CD4-positive, alpha-beta T cell treated with Interleukin-12 subunit alpha and Interleukin-12 subunit beta, for 1 hour (primary cell): ENCODE measurements around the gene ZRANB1.
"Not testable (repeated sequence)": the region's sequence is repeated elsewhere in the genome, so short reads cannot be mapped to it uniquely, and the experiment has no call there.

ENCODE experiments used
- DNase-seq: peaks from one replicate; pipeline ENCODE4 v3.0.0-alpha.2; 2020

Gene ZRANB1

DNA sequence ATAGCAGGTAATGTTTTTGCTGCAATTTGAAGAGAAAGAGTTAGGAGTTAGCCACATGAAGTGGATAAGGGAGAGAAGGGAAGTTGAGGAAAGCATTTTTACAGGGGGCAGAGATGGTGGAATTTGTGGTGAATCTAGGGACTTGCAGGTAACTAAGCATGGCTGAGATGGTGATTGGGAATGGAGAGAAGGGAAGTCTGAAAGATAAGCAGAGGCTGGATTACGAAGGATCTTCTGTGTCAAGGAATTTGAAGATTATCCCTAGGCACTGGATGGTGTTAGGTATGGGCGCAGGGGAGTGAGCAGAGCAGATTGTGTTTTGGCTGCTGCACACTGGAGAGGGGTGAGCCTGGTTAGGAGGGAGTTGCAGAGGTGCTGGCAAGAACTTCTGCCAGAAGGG is 25.3 kb downstream of the ZRANB1 start:
- no peak for DNase-seq

DNA sequence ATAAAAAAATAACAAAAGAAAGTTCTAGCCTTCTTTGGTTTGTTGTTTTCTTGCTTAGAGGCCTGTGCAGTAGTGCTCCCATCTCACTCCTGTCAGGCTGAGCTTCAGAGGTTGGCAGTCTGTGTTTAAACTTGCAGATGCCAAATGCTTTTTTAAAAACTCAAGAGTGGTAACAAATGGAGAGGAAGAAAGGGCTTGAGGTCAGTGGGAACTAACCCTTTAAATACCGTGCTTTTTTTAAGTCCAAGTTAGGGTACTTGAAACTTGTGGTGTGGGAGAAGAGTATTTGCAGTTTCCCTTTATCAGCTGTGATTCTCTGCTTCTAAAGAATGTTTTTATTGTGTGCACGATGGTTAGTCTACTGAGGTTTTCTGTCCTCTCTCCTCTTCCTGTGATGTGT is 29.4 kb downstream of the ZRANB1 start:
- no peak for DNase-seq

DNA sequence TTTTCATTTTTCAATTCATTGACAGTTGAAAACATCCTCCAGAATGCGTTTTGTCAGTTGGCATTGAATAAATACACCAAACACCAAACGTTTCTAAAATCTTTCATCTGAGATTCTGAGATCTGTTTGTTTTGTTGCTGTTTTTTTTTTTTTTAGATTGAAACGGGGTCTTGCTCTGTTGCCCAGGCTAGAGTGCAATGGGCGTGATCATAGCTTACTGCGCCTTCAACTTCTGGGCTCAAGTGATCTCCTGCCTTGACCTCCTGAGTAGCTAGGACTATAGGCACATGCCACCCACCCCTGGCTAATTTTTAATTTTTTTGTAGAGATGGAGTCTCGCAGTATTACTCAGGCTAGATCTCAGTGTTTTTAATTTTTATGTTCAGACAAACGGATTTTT is 30.7 kb downstream of the ZRANB1 start:
- DNase-seq = no peak

DNA sequence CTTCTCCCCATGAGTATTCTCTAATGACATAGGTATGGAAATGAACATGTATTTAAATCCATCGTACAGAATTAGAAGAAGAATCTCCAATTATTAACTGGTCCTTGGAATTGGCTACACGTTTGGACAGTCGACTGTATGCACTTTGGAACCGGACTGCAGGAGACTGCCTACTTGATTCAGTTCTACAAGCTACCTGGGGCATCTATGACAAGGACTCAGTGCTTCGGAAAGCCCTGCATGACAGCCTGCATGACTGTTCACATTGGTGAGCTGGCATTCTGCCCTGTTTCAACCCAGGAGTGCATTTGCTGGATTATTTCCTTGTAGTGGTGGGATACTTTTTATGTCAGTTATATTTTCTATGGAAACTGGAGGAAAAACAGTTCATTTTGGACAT is 32.2 kb downstream of the ZRANB1 start:
- DNase-seq = no peak

DNA sequence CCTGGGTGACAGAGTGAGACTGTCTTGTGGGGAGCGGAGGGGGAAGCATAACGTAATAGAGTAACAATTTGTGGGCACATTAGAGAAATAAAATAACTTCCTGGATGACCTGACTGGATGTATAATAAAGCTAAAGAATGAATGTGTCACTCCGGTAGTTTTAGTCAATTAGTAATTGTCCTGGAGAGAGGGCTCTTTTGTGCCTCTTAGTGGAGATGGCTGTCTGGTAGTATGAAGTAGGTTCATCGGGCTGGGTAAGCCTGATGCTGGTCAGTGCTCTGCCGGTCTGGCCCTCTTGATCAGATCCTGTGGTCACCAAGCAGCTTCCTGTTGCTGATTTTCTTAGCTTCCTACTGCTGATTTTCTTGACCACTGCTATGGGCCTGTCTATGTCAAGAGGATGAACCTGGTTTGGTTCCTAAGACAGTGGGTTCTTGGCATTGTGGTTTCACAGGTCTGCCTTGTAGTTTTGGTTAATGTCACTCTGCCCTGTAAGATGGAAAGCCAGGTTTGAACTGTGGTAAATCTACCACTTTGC is 34.1 kb downstream of the ZRANB1 start:
- peak; percentile 6 for DNase-seq

DNA sequence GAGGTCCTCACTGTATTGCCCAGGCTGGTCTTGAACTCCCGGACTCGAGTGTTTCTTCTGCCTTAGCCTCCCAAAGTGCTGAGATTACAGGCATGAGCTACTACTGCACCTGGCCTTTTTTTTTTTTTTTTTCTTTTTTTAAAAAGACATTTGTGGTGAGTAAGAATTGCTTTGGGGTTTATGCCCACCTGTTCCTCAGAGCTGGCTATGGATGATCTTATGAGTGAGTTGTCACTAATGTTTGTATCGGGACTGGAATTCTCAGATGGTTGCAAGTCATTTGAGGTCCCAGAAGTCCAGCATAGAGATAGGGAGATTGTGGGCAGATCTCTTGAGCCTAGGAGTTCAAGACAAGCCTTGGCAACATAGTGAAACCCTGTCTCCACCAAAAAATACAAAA is 35.2 kb downstream of the ZRANB1 start:
- no peak for DNase-seq

DNA sequence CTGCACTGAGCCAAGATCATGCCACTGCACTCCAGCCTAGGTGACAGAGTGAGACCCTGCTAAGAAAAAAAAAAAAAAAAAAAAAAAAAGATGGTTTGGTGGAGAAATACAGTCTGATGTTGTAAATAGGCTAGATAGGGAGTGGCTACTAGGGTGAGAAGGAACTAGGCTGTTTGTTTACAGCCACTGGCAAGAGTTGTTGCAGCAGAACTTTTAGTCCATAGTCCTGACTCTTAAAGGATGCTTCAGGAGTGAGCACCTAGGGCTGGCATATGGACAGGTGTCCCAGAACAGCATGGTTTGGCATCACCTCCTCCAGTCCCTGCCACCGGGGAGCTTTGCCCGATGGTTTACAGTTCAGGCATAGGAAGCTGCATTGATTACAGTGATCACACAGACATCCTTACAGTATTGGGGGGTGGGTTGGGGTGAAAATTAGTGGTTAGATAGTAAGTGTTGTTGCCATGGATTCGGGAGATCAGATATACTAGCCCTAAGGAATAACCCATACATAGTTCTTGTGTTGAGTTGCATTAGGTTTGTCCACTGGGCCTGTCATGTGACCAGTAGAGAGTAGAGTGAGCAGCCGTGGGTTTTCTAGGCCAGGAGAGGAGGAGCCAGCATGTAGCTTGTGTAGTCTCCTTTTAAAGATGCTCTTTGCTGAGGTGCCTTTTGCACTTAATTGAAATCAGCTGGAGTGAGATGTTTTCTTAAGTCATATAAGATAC is 35.9 kb downstream of the ZRANB1 start:
- no peak for DNase-seq

DNA sequence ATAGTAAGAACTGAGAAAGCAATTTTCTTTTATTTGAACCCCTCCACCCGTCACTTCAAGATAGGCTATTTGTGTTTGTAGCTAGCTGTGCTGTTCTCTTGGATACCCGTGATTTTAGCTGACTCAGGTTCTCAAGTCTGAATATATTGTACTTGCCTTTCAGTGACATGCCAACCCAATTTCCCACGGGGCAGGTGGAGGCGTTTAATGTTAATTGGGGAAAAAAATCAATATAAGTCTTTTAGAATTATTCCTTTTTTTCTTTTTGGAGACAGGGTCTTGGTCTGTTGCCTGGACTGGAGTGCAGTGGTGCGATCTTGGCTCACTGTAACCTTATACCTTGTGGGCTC is 36.4 kb downstream of the ZRANB1 start:
- DNase-seq = no peak

DNA sequence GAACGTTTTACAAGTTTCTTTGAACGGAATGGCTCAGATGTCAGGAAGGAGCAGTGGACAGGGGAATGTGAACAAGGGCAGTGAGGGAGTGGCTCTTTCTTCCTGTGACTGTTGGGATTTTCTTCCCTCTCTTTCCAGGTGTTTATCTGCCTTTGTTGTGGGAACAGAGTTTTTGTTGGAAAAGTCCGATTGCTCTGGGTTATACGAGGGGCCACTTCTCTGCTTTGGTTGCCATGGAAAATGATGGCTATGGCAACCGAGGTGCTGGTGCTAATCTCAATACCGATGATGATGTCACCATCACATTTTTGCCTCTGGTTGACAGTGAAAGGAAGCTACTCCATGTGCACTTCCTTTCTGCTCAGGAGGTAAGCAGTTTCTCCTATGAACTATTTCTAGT is 41.4 kb downstream of the ZRANB1 start:
- DNase-seq = no peak

DNA sequence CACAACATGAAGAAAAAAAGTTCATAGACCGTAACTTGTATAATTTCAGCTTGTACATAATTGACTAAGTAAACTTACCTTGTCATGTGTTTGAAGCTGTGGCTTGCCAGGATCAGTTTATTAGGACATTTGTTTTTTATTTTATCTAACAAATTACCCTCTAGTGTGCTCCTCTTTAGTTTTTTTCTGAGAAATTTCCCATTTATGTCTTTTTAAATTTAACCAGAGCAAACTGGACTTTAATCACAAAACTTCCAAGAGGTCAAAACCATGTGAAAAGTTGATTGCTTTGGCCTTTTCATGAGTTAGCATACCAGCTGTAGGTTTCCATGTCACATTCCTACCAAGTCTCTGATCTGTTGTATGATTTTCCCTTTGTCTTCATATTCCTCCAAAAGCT is 42.5 kb downstream of the ZRANB1 start:
- no peak for DNase-seq

DNA sequence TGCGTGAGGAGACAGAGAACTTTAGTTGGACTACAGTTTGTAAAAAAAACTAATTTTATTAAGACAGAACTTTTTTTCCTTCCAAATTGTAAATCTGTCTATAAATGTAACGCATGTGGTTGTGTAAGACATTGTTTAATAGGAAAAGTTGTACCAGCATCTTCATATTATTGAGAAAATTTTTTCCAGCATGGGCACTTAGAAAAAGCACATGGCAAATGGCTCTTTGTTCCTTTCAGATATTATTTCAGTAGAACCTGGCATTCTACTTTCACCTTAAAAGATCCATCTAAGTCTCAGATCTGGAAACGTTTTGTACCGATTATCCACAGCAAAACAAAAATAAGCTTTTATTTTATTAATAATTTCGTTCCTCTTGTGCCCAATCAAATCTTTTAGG is 43.2 kb downstream of the ZRANB1 start:
- no peak for DNase-seq

DNA sequence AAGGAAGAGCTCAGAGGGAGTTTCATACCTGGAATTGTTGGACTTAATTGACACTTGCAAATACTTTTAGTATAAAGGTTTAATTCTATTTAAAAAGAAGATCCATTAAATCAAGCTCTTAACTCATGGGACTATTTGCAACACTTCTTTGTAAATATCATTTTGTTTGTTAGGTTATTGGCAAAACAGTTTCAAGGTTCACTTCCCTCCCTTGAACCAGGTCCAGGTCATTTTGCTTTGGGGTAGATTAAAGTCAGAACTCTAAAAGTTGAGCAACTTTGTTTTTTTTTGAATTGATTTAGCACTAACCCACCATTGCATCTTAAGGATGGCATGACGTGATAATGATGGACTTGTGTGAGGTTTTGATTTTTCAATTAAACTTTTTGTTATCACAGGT is 45.9 kb downstream of the ZRANB1 start:
- no peak for DNase-seq

DNA sequence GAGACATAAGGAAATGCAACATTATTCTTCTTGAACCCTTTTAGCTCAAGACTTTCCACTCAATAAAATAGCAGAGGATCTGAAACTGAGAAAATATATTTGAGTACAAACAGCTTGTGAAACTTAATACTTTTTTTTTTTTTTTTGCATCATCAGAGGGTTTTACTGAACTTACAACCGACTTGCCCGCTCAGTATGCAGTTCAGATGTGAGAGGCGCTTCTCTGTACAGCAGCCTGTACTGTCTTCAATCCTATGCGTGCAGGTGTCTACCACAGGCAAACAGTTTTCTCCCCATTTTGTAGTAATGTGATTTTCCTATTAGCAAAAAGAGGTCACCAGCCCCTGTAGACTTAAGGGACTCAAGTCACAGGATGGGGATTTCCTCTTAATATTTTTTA is 46.8 kb downstream of the ZRANB1 start:
- not testable (repeated sequence) for DNase-seq

DNA sequence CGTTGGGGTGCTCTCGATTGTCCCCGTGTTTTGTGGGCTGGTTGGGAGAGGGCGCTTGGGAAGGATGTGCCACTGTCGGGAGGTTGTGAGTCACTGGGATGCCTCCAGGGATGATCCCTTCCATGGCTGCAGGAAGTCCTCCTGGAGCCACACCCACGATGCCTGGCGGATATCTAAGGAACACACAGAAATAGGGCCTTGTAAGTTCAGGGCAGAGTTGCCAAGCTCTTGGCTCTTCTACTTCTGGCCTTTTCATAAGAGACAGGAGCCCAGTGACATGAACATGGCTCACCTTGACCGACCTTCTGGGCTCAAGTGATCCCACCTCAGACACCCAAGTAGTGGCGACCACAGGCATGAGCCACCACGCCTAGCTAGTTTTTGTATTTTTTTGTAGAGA is 47.6 kb downstream of the ZRANB1 start:
- no peak for DNase-seq

DNA sequence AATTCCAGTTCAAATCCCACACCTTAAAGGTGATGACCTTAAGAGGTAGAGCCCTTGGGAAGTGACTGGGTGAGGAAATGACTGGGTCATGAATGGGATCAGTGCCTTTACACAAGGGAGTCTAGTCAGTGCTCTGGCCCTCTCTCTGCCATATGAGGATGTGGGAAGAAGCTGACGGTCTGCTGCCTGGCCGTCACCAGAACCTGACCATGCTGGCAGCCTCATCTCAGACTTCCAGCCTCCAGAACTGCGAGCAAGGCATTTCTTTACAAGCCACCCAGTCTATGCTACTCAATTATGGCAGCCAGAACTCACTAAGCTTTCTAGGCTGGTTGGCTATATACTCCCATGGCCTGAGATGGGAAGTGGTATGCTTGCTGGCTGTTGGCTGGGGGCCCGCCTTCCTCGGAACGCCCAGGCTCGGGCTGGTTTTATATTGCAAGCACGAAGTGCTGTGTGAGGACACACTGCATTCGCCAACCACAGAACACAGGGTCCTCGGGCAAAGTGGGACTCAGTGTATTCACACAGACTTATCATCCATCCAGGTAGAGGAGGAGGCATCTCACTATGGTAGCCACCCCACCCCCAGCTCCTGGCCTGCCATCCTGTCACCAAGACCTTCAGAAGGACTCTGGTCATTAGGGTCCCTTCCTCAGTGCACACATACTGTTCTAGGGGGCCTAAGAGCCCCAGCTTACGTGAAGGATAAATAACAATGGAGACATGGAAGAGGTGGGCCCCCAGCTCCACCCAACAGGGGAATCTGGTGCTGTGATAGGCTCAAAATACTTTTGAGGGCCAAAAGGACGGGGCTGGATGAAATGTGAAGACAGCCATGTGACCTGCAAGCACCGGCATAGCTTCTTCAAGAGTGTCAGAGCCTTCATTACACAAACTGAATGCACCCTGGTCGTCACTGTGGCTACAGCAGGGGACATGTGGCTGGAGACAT is 49.0 kb downstream of the ZRANB1 start:
- no peak for DNase-seq

DNA sequence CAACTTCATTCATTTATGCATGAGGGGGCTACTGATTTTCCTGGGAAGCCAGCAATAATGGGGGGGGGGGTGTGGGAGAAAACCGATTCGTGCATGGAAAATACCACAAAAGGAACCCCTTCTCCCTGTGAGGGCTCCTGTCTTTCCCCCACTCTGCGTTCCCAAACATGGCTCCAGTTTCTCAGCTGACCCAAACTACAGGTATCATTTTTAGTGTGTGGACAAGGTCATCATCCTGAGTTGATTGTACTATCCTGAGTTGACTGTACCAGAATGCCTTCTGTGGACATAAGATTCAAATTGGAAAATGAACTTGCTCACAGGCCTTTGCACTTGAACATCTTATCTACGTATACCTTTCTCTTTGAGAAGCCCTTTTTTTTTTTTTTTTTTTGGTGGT is 49.9 kb downstream of the ZRANB1 start:
- no peak for DNase-seq

DNA sequence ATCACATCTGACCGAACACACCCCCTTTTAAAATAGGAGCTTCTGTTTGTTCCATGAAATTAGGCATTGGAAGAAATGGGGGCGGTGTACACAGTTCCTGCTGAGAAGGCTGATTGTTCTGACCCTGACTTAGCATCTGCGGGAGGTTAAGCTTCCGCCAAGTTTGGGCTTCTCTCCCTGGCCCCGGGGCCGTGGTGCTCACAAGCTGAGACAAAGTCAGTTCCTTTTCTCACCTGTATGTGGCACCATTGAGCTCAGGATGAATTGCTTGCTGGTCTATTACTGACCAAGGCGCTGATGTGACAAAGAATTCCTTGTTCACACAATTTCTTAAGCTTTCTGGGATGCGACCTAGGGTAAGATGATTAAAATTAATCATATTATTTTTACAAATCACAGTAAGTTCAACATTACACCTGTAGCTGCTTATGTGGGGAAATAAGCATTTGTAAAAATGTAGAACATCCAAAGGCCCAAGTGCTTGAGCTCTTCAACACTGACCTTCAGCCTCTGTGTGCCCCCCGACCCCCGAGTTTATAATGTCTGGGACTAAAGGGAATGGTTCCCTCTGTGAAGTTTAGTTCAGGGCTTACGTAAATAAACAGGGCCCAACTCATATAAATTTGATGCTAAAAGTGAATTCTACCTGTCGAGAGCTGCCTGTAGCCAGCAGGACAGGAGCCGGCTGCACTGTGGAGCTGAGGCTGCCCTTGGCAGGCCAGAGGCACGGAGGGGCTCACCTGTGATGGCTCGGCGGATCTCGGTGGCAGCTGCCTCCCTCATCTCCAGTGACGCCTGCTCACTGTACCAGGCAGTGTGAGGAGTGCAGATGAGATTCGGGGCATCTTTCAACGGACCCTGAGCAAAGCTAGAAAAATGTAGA is 50.8 kb downstream of the ZRANB1 start:
- peak; percentile 21 for DNase-seq

DNA sequence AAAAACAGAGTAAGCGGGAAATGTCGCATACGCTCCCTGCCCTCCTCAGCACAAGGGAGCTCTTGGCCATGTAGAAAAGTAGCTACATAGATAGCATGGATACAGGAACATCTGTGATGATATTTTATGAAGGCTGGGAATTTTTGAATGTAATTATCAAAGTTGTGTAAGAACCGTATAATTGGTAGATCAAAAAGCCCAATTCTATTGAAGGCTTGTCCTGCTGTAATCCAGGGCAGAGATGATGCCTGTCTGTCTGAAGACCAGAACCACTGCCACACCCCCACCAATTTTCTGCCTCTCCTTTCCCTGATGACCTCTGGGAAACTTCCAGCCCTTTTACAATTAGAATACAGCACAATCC is 51.4 kb downstream of the ZRANB1 start:
- no peak for DNase-seq

DNA sequence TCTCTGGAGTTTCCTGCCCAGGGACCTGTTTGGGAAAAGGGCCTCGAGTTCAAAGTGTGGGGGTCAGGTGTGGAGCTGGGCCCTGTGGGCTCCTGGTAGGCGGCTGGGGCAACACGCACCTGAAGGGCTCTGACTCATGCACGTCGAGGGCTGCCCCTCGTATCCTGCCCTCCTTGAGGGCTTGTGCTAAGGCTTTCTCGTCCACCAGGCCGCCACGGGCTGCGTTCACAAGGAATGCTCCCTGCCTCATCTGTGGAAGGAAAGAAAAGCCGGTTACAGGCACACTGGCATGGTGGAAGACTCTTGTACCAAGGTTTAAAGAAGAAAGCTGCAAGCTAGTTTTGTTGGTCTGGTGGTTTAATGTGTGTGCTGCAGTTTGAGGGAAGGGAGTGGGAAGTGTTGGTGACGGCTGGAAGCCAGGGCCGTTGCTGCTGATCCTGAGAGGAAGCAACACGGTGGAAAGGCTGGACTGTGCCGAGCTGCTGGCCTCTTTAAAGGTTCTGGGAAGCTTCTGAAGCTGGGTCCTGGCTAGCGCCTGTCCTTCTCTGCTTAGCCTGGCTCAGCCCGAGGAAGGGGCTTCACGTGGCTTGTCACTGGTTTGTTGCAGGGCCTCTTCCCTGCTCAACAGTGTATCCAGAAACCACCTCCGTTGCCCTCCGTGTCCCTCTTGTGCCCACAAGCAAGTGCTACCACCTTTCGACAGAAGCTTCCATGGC is 52.0 kb downstream of the ZRANB1 start:
- DNase-seq = no peak

DNA sequence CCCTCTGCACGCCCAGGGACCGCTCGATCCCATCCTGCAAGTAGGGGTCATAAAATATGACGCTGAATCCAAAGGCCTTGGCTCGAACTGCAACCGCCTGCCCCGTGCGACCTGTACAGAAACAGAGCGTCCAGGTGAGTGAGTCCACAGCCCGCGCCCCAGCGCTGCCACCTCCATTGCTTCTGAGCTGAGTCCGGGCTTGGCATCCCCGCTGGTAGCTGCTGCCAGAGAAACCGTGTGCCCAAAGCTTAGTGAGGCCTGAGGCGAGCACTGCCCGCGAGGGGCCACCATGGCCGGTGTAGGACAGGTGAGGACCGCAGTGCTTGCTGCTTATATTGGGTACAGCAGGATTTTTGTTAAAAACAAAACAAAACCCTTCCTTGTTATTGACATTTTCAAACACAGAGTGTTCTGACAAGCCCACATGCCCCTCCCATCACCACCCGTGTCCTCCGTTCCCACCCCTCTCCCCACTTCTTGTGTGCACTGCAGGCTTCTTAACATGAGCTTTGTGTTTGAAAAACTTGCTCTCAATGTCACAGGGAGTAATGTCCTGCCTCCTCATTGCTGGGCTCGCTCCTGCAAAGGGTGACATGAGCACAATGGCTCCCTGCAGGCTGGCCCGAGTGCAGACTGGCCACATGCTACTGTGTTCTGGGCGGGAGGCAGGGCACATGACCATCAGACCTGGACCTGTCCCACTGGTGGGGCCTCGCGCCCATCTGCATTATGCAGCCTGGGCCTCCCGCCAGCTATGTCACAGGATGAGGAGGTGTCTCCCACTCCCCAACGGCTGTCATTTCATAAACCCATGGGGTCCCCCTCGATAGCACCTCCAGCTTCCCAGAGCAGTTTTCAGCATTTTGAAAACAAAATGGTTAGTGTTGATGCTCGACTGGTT is 52.9 kb downstream of the ZRANB1 start:
- no peak for DNase-seq

DNA sequence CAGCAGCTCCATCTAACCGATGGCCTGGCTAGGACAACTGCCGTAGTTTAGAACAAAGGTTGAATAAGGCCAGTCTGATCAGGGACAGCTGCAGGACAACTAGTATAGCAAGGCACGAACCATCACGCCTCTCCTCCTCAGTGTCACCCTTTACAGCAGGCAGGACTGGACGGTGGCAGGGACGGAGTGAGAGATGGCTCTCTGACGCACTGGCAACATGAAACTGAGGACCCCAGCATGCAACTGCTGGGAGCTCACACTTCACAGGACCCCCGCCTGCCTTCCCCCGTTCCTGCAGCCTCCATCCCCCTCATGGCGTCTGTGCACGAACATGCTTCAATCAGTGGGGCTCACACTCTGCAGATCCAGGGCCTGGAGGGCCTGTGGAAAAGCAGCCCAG is 53.7 kb downstream of the ZRANB1 start:
- no peak for DNase-seq
